GM21447 (cell line): ENCODE results near the gene MYLK3.
A peak's percentile ranks its signal among the peaks of the same experiment; 100 is the strongest.

ENCODE experiments used
- ATAC-seq: cut with Tn5 transposase; IDR thresholded peaks from one replicate; pipeline ENCODE4 v1.9.1; 2021; ENCODE audit not compliant: unreplicated experiment

The MYLK3 gene

GRCh38 chr16:46759309-46759708 lies 11.2 kb upstream of the MYLK3 start:
- ATAC-seq, result no peak

- ATAC-seq, result no peak
These were observed 9.4 kb upstream of the MYLK3 start for GRCh38 chr16:46757339-46758050.

- ATAC-seq, result no peak
These were observed 8.6 kb upstream of the MYLK3 start for GRCh38 chr16:46756772-46757171.

GRCh38 chr16:46753015-46753414 lies 4.9 kb upstream of the MYLK3 start:
- no peak for ATAC-seq

- no peak for ATAC-seq
These were observed 3.2 kb upstream of the MYLK3 start for GRCh38 chr16:46751381-46751780.

- ATAC-seq, result peak; percentile 78
These were observed 896 bp upstream of the MYLK3 start for GRCh38 chr16:46748775-46749705.

GRCh38 chr16:46746821-46747776 lies 1.0 kb downstream of the MYLK3 start:
- ATAC-seq, result no peak

GRCh38 chr16:46745617-46746016 lies 2.5 kb downstream of the MYLK3 start:
- ATAC-seq, result no peak

GRCh38 chr16:46743232-46743719 lies 4.9 kb downstream of the MYLK3 start:
- no peak for ATAC-seq

GRCh38 chr16:46739934-46740333 lies 8.2 kb downstream of the MYLK3 start:
- ATAC-seq, result no peak

- no peak for ATAC-seq
These were observed 10.4 kb downstream of the MYLK3 start for GRCh38 chr16:46737621-46738214.

- ATAC-seq, result no peak
These were observed 11.4 kb downstream of the MYLK3 start for GRCh38 chr16:46736695-46737094.

GRCh38 chr16:46733319-46733830 lies 14.8 kb downstream of the MYLK3 start:
- ATAC-seq, result no peak

GRCh38 chr16:46732561-46732960 lies 15.6 kb downstream of the MYLK3 start:
- ATAC-seq, result no peak

GRCh38 chr16:46731691-46732555 lies 16.2 kb downstream of the MYLK3 start:
- no peak for ATAC-seq

- no peak for ATAC-seq
These were observed 17.1 kb downstream of the MYLK3 start for GRCh38 chr16:46730801-46731690.

GRCh38 chr16:46730126-46730525 lies 18.0 kb downstream of the MYLK3 start:
- ATAC-seq, result no peak

- ATAC-seq, result no peak
These were observed 18.7 kb downstream of the MYLK3 start for GRCh38 chr16:46729326-46729995.
